HepG2 (cell line): ENCODE data around the gene ZNF765. TPM values are rescaled to one million over a fixed set of nuclear protein-coding genes. Genes with fewer than 3 reads are reported as not detected.

ENCODE experiments used
- ARNTL ChIP-seq: sonication (generic); formaldehyde crosslinking; IDR thresholded peaks from 2 replicates; pipeline ENCODE4 v1.4.0; 2020; ENCODE audit warnings: mild to moderate bottlenecking, missing genetic modification reagents
- DRAP1 ChIP-seq: IDR thresholded peaks from 2 replicates; pipeline ENCODE4 v1.6.1; 2016; ENCODE audit warnings: missing genetic modification reagents, missing compliant biosample characterization
- FOXK2 ChIP-seq: fragments of 450-650 bp; IDR thresholded peaks from 2 replicates; pipeline ENCODE4 v1.6.1; 2016
- FOXM1 ChIP-seq: sonication (generic); formaldehyde crosslinking; IDR thresholded peaks from 2 replicates; pipeline ENCODE4 v1.5.0; 2020; ENCODE audit warnings: missing genetic modification reagents
- HDAC1 ChIP-seq: sonication (generic); formaldehyde crosslinking; IDR thresholded peaks from 2 replicates; pipeline ENCODE4 v1.5.1; 2020; ENCODE audit warnings: mild to moderate bottlenecking, missing genetic modification reagents
- HES4 ChIP-seq: sonication (generic); formaldehyde crosslinking; IDR thresholded peaks from 2 replicates; pipeline ENCODE4 v1.9.0; 2021; ENCODE audit warnings: mild to moderate bottlenecking, missing genetic modification reagents, borderline replicate concordance
- HNRNPLL ChIP-seq: fragments of 200-400 bp; formaldehyde crosslinking; IDR thresholded peaks from 2 replicates; pipeline ENCODE4 v1.6.1; 2017; ENCODE audit warnings: mild to moderate bottlenecking, low read depth, low read length; ENCODE audit not compliant: poor library complexity, severe bottlenecking
- HNRNPUL1 ChIP-seq: fragments of 200-400 bp; formaldehyde crosslinking; IDR thresholded peaks from 2 replicates; pipeline ENCODE4 v1.6.1; 2017; ENCODE audit warnings: low read depth, mild to moderate bottlenecking, low read length, moderate library complexity
- KAT7 ChIP-seq: IDR thresholded peaks from 2 replicates; pipeline ENCODE4 v1.6.1; 2018; ENCODE audit warnings: borderline replicate concordance, missing compliant biosample characterization
- PHF8 ChIP-seq: sonication (generic); formaldehyde crosslinking; IDR thresholded peaks from 2 replicates; pipeline ENCODE4 v1.5.0; 2020; ENCODE audit warnings: missing genetic modification reagents
- ZFX ChIP-seq: sonication (generic); formaldehyde crosslinking; IDR thresholded peaks from 2 replicates; pipeline ENCODE4 v1.4.0; 2020; ENCODE audit warnings: mild to moderate bottlenecking, low read depth, missing genetic modification reagents, moderate library complexity
- ZNF143 ChIP-seq: sonication (generic); formaldehyde crosslinking; IDR thresholded peaks from 2 replicates; pipeline ENCODE4 v1.4.0; 2020; ENCODE audit warnings: missing genetic modification reagents
- ZNF350 ChIP-seq: sonication (generic); formaldehyde crosslinking; IDR thresholded peaks from 2 replicates; pipeline ENCODE4 v1.4.0; 2020; ENCODE audit warnings: mild to moderate bottlenecking, low read depth, missing genetic modification reagents, borderline replicate concordance
- ZNF543 ChIP-seq: sonication (generic); formaldehyde crosslinking; IDR thresholded peaks from 2 replicates; pipeline ENCODE4 v1.4.0; 2020; ENCODE audit warnings: mild to moderate bottlenecking, missing genetic modification reagents
- polyA plus RNA-seq, 8 experiments: library from polyadenylated mRNA; depleted of rRNA in 3 of 8; stranded (reverse) in 7 of 8; unstranded in 1 of 8; fragments of >200 nt; fragmentation: Illumina TruSeq in 4 of 8; extraction: Trizol in 4 of 8; gene quantifications; 2 replicates each; pipeline versions ENCODE4 v1.2.1 to v1.2.3, GENCODE V29; 2011 to 2016; ENCODE audit warnings: low read depth in 4 of 8, missing spikeins in 1 of 8, mixed read lengths in 1 of 8; ENCODE audit not compliant: insufficient read depth in 1 of 8
- total RNA-seq, 5 experiments: library from RNA; depleted of rRNA; stranded (reverse); fragments of >200 nt; fragmentation: Illumina TruSeq; extraction: Trizol; gene quantifications; 2 replicates each; pipeline ENCODE4 v1.2.3, GENCODE V29; 2016; ENCODE audit warnings: low read depth in 1 of 5
- TF ChIP-seq, protein P1 (sequence below), 2 experiments: fragments of 450-650 bp in 1 of 2; sonication (generic) in 1 of 2; formaldehyde crosslinking in 1 of 2; IDR thresholded peaks; 2 replicates each; pipeline versions ENCODE4 v1.6.1 to v1.8.0; 2016 to 2022; ENCODE audit warnings: antibody characterized with exemption in 1 of 2, mild to moderate bottlenecking in 1 of 2, missing genetic modification reagents in 1 of 2
- TF ChIP-seq, protein P2 (sequence below), 2 experiments: sonication (generic) in 1 of 2; formaldehyde crosslinking in 1 of 2; IDR thresholded peaks; 2 replicates each; pipeline versions ENCODE4 v1.4.0 to v1.6.1; 2018 to 2020; ENCODE audit warnings: missing genetic modification reagents in 2 of 2, borderline replicate concordance in 1 of 2, low read depth in 1 of 2, mild to moderate bottlenecking in 1 of 2, missing biosample characterization in 1 of 2

The ZNF765 gene
- total and polyA plus RNA-seq, 2 of the 13 experiments (the other 11 are each of a cell fraction or from before 2014, with no cell fraction given) = 5.0 to 14.5 TPM

DNA sequence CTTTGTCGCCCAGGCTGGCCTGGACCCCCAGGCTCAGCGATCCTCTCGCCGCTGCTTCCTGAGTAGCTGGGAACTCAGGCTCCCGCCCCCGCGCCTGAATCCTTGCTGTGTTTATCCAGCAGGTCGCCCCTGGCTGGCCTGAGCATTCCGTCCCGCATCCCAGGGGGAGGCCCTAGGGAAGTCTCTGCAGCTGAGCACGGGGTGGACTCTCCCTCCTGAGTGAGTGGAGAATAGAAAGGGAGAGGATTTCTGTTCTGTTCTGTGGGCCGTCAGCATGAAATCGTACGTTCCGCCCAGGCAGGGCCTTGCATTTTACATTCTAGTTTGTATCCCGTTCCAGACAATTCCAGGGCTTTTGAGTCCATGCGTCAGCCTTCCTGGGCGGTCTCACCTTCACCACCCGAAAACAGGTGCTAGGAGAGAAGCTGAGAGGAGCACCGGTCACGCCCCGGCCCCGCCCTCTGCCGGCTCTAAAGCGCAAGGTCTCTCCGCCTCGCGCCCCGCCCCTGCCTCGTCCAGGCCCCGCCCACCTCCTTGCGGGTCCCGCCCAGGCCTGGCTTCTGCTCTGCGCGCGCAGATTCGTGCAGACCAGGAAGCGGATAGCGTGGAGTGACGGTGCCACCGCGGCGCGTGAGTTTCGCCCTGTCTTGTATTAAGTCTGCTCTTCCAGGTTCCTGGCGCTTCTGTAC, 36.6 kb downstream of the ZNF765 start, which contains the start of gene ZNF761 (continued):
- TF ChIP-seq, protein P1, sequence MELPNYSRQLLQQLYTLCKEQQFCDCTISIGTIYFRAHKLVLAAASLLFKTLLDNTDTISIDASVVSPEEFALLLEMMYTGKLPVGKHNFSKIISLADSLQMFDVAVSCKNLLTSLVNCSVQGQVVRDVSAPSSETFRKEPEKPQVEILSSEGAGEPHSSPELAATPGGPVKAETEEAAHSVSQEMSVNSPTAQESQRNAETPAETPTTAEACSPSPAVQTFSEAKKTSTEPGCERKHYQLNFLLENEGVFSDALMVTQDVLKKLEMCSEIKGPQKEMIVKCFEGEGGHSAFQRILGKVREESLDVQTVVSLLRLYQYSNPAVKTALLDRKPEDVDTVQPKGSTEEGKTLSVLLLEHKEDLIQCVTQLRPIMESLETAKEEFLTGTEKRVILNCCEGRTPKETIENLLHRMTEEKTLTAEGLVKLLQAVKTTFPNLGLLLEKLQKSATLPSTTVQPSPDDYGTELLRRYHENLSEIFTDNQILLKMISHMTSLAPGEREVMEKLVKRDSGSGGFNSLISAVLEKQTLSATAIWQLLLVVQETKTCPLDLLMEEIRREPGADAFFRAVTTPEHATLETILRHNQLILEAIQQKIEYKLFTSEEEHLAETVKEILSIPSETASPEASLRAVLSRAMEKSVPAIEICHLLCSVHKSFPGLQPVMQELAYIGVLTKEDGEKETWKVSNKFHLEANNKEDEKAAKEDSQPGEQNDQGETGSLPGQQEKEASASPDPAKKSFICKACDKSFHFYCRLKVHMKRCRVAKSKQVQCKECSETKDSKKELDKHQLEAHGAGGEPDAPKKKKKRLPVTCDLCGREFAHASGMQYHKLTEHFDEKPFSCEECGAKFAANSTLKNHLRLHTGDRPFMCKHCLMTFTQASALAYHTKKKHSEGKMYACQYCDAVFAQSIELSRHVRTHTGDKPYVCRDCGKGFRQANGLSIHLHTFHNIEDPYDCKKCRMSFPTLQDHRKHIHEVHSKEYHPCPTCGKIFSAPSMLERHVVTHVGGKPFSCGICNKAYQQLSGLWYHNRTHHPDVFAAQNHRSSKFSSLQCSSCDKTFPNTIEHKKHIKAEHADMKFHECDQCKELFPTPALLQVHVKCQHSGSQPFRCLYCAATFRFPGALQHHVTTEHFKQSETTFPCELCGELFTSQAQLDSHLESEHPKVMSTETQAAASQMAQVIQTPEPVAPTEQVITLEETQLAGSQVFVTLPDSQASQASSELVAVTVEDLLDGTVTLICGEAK (IDR thresholded peaks at IDR 0.05) = no peak
- TF ChIP-seq, protein P1 (CRISPR knock-in tag; IDR thresholded peaks at IDR 0.05) = no peak
- TF ChIP-seq ARNTL (CRISPR knock-in tag) (peak; percentile 52; the same call in 1 of the 2 replicates), HDAC1 (CRISPR knock-in tag) (peak; percentile 22), HES4 (no peak), DRAP1 (CRISPR knock-in tag) (peak; percentile 66), HNRNPUL1 (no peak), HNRNPLL (peak; percentile 70), KAT7 (CRISPR knock-in tag) (0 out of 2 replicates have a peak, but pooled peaks have one; percentile 55), FOXM1 (CRISPR knock-in tag) (no peak), PHF8 (CRISPR knock-in tag) (peak; percentile 66; the same call in 1 of the 2 replicates), ZFX (peak; percentile 53; the same call in 1 of the 2 replicates), ZNF543 (CRISPR knock-in tag) (no peak), ZNF350 (CRISPR knock-in tag) (peak; percentile 47; the same call in 1 of the 2 replicates), FOXK2 (no peak), ZNF143 (CRISPR knock-in tag) (0 out of 2 replicates have a peak, but pooled peaks have one; percentile 15)
- TF ChIP-seq, protein P2, sequence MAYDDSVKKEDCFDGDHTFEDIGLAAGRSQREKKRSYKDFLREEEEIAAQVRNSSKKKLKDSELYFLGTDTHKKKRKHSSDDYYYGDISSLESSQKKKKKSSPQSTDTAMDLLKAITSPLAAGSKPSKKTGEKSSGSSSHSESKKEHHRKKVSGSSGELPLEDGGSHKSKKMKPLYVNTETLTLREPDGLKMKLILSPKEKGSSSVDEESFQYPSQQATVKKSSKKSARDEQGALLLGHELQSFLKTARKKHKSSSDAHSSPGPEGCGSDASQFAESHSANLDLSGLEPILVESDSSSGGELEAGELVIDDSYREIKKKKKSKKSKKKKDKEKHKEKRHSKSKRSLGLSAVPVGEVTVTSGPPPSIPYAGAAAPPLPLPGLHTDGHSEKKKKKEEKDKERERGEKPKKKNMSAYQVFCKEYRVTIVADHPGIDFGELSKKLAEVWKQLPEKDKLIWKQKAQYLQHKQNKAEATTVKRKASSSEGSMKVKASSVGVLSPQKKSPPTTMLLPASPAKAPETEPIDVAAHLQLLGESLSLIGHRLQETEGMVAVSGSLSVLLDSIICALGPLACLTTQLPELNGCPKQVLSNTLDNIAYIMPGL (CRISPR knock-in tag; IDR thresholded peaks at IDR 0.05; ENCODE audit: borderline replicate concordance in 1 of 2, low read depth in 1 of 2) = peak; percentile 60 to 68; a peak in 3 of 4 replicates
